ENCODE results near the gene PLD2.
A peak's percentile ranks its signal among the peaks of the same experiment; 100 is the strongest.

The PLD2 gene

GRCh38 chr17:4806777-4807604 is at the start of gene PLD2:
TSS of gene PLD2 (plus strand) at chr17:4807152. CDS start at chr17:4807773, 621 bp downstream.
- peak; percentile 87 for DNase-seq

- peak; percentile 39 for DNase-seq
Observed at GRCh38 chr17:4759776-4760236, 47.1 kb upstream of the PLD2 start.

- no peak for DNase-seq
Observed at GRCh38 chr17:4764595-4764994, 42.4 kb upstream of the PLD2 start.

GRCh38 chr17:4766201-4766600 is 40.8 kb upstream of the PLD2 start:
- DNase-seq = peak; percentile 67

GRCh38 chr17:4766723-4767122 is 40.2 kb upstream of the PLD2 start:
- DNase-seq = no peak

GRCh38 chr17:4768298-4768697 is 38.7 kb upstream of the PLD2 start:
- DNase-seq = peak; percentile 35

- no peak for DNase-seq
Observed at GRCh38 chr17:4769628-4770027, 37.3 kb upstream of the PLD2 start.

GRCh38 chr17:4771519-4772234 is 35.3 kb upstream of the PLD2 start, which contains the start of gene TM4SF5:
TSS of gene TM4SF5 (plus strand) at chr17:4771886. CDS start at chr17:4771923, 37 bp downstream.
- DNase-seq = no peak

GRCh38 chr17:4772235-4772613 is 34.7 kb upstream of the PLD2 start:
- no peak for DNase-seq

- no peak for DNase-seq
Observed at GRCh38 chr17:4777969-4778760, 28.8 kb upstream of the PLD2 start.

GRCh38 chr17:4780325-4780955 is 26.5 kb upstream of the PLD2 start:
- DNase-seq = no peak

- peak; percentile 35 for DNase-seq
Observed at GRCh38 chr17:4782652-4783051, 24.3 kb upstream of the PLD2 start.

GRCh38 chr17:4785311-4786105 is 21.4 kb upstream of the PLD2 start:
- no peak for DNase-seq

GRCh38 chr17:4786106-4786511 is 20.8 kb upstream of the PLD2 start, which contains the start of gene VMO1:
TSS of gene VMO1 (minus strand) at chr17:4786364. CDS start at chr17:4786352, 12 bp downstream.
- no peak for DNase-seq

GRCh38 chr17:4786516-4786915 is 20.4 kb upstream of the PLD2 start:
- no peak for DNase-seq

- DNase-seq = no peak
Observed at GRCh38 chr17:4788159-4788806, 18.7 kb upstream of the PLD2 start.

GRCh38 chr17:4788807-4789700 is 17.9 kb upstream of the PLD2 start, which contains the start of gene GLTPD2:
TSS of gene GLTPD2 (plus strand) at chr17:4788964. CDS start at chr17:4789012, 48 bp downstream.
- no peak for DNase-seq

GRCh38 chr17:4789701-4789950 is 17.3 kb upstream of the PLD2 start:
- no peak for DNase-seq

GRCh38 chr17:4789951-4790704 is 16.8 kb upstream of the PLD2 start:
- DNase-seq = peak; percentile 82

- no peak for DNase-seq
Observed at GRCh38 chr17:4790705-4791088, 16.3 kb upstream of the PLD2 start.

Data from CD4-positive, alpha-beta T cell treated with Interleukin-15 for 1 hour (primary cell).